Epithelial cell of prostate (primary cell): Measurements from ENCODE around the gene DYNLT3.

ENCODE experiments used
- DNase-seq: peaks from one replicate; pipeline ENCODE4 v3.0.0-alpha.2; 2011; ENCODE audit warnings: low read depth, low spot score
- H3K27ac ChIP-seq: fragments of 450-650 bp; 2 replicates; pipeline ENCODE4 v1.5.1; 2017; ENCODE audit warnings: mild to moderate bottlenecking

DYNLT3 gene

DNA sequence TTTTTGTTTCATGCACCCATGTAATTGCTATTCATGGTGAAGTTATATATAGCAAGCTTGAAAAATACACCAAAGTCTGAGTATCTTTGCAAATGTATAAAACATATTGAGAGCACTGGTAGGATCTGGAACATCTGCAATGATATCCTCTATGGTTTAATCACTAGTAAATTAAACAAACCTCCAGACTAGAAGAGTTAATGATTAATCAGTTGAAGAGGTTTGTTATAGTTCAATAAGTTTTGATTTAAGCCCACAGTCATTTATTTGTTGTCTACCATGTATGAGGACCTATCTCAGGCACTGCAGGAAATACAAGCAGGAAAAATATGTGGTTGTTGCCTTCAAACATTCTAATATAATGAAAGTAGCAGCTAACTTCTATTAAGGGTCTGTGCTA lies 51.1 kb downstream of the DYNLT3 start:
- H3K27ac ChIP-seq: no peak overlapping the region

More for the DNA sequence above, 51.1 kb downstream of the DYNLT3 start:
- DNase-seq: no peak
